KMS-11 (cell line): ENCODE results near the gene PRDX5.
A peak's percentile ranks its signal among the peaks of the same experiment; 100 is the strongest.

Experiments
- H2AFZ ChIP-seq: fragments of 200-600 bp; sonication (generic); 2 replicates; pipeline ENCODE4 v1.6.1; 2016; ENCODE audit warnings: antibody characterized with exemption, mixed run types, low read depth
- H3K27ac ChIP-seq: fragments of 200-600 bp; sonication (generic); 2 replicates; pipeline ENCODE4 v1.6.1; 2016; ENCODE audit warnings: mild to moderate bottlenecking, mixed run types
- H3K27me3 ChIP-seq: fragments of 200-600 bp; sonication (generic); 2 replicates; pipeline ENCODE4 v1.6.1; 2017; ENCODE audit warnings: mild to moderate bottlenecking, low read depth, mixed run types, moderate library complexity; ENCODE audit not compliant: insufficient read depth
- H3K36me3 ChIP-seq: fragments of 200-600 bp; sonication (generic); 2 replicates; pipeline ENCODE4 v1.6.1; 2017; ENCODE audit warnings: mild to moderate bottlenecking, mixed run types; ENCODE audit not compliant: insufficient read depth
- H3K4me1 ChIP-seq: fragments of 200-600 bp; sonication (generic); 2 replicates; pipeline ENCODE4 v1.6.1; 2016; ENCODE audit warnings: mild to moderate bottlenecking, low read depth, mixed run types; ENCODE audit not compliant: poor library complexity, severe bottlenecking
- H3K4me2 ChIP-seq: fragments of 200-600 bp; sonication (generic); 2 replicates; pipeline ENCODE4 v1.7.0; 2016; ENCODE audit warnings: mild to moderate bottlenecking, mixed run types
- H3K4me3 ChIP-seq: fragments of 200-600 bp; sonication (generic); IDR thresholded peaks from 2 replicates; pipeline ENCODE4 v1.6.1; 2017; ENCODE audit warnings: low read depth, low read length, mixed read lengths; ENCODE audit not compliant: insufficient read depth
- H3K79me2 ChIP-seq: fragments of 200-600 bp; sonication (generic); 2 replicates; pipeline ENCODE4 v1.6.1; 2016; ENCODE audit warnings: low read depth, mixed run types; ENCODE audit not compliant: insufficient read depth
- H3K9ac ChIP-seq: fragments of 200-600 bp; sonication (generic); 2 replicates; pipeline ENCODE4 v1.6.1; 2016; ENCODE audit warnings: mild to moderate bottlenecking, mixed run types
- H4K20me1 ChIP-seq: fragments of 200-600 bp; sonication (generic); 2 replicates; pipeline ENCODE4 v1.6.1; 2016; ENCODE audit warnings: mild to moderate bottlenecking, mixed run types; ENCODE audit not compliant: insufficient read depth
- TF ChIP-seq, protein P1 (sequence below): fragments of 200-600 bp; sonication (generic); conservative IDR thresholded peaks from 2 replicates; pipeline ENCODE4 v1.6.1; 2017; ENCODE audit warnings: low read depth, mild to moderate bottlenecking, antibody characterized with exemption, low read length, moderate library complexity, mixed read lengths

The PRDX5 gene

DNA sequence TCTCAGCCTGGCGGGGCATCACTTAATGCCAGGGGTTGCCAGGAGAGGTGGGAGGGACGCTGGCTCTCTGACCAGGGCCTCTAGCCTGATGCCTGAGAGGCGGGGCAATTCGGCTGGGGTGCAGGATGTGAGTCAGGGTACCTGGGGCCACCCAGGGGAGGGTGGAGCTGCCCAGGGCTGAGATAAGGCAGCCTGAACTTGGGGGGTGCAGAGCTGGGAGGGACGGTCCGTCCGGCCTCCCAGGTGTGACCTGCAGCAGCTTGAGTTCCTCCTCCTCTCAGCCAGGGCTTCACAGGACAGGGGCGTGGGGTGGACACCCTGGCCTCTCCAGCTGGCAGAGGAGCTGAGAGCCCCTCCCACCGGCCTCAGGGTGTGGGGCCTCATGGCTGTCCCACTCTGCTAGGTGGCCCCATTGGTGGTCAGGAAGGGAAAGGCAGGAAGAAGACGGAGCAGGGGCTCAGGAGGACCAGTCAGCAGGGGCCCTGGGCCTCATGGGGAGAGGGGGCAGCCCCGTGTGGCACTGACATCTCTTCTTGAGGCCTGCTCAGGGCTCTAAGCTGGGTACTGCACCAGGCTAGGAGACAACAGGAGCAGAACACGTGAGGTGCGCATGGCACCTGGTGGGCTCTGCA, 40.1 kb downstream of the PRDX5 start:
- Histone ChIP-seq H3K4me2 (peak overlapping the region; percentile 92; the same call in 1 of the 2 replicates), H3K4me3 (no peak overlapping the region), H3K9ac (peak overlapping the region; percentile 74; the same call in 1 of the 2 replicates), H3K79me2 (no peaks in the 10 kb centered on the region), H4K20me1 (no peaks in the 10 kb centered on the region), H3K36me3 (peaks cover 5% of the 10 kb centered on the region; the same call in 1 of the 2 replicates), H2AFZ (no peak overlapping the region), H3K27me3 (no peaks in the 10 kb centered on the region), H3K27ac (no peak overlapping the region), H3K4me1 (peaks cover 38% of the 10 kb centered on the region)
- TF ChIP-seq, protein P1, sequence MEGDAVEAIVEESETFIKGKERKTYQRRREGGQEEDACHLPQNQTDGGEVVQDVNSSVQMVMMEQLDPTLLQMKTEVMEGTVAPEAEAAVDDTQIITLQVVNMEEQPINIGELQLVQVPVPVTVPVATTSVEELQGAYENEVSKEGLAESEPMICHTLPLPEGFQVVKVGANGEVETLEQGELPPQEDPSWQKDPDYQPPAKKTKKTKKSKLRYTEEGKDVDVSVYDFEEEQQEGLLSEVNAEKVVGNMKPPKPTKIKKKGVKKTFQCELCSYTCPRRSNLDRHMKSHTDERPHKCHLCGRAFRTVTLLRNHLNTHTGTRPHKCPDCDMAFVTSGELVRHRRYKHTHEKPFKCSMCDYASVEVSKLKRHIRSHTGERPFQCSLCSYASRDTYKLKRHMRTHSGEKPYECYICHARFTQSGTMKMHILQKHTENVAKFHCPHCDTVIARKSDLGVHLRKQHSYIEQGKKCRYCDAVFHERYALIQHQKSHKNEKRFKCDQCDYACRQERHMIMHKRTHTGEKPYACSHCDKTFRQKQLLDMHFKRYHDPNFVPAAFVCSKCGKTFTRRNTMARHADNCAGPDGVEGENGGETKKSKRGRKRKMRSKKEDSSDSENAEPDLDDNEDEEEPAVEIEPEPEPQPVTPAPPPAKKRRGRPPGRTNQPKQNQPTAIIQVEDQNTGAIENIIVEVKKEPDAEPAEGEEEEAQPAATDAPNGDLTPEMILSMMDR, result no peak

DNA sequence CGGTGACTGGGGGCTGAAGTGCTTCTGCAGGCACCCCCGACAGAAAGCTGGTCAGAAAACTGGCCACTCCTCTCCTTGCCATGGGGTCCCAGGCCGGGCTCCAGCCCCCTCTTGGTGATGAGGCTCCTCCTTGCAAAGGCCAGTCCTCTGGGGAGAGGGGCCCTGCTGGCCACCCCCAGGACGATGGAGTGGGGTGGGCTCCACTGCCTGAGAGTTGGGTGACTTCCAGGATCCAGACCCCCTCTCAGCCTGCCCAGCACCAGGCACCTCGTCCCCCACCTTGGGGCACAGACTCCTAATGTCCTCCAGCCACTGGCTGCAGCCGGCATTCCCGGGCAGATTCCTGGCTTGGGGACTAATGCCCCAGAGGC, 40.6 kb downstream of the PRDX5 start:
- peaks cover 38% of the 10 kb centered on the region for H3K4me1 ChIP-seq

DNA sequence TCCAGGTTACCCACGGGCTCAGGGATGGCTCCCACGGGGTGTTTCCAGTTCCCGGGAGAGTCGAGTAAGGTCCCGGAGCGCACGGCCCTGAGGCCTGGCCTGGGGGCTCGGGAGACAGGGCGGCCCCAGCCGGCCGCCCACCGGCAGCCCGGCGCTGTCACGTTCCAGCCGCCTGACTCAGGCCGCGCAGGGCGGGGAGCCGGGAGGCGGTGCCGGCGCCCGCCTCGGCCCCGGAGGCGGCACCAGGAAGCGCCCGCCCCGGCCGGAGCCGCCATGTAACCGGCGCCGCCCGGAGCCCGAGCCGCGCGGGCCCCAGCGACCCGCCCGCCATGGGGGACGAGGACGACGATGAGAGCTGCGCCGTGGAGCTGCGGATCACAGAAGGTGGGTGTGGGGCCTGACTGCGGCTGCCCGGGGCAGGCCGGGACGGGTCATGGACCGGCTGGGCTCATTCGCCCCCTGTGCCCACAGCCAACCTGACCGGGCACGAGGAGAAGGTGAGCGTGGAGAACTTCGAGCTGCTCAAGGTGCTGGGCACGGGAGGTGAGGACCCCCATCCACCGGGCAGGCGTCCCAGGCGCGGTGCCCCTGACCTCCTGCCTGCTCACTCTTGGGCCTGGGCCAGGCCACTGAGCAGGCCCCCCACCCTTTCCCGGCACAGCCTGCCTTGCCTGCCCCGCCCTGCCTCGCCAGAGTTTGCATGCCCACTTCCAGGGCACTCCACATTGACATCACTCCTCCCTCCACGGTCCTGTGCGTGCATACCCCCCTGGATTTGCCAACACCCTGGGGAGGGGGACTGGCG, 41.2 kb downstream of the PRDX5 start, which contains the start of gene RPS6KA4:
Gene RPS6KA4 (plus strand): TSS at position 256 of the 805 bp plus-strand sequence. CDS start 74 bp downstream, at position 330.
- TF ChIP-seq, protein P1, result no peak
- peaks cover 38% of the 10 kb centered on the region for H3K4me1 ChIP-seq
- H2AFZ ChIP-seq, result peak within 1 kb of the TSS; percentile 87
- peak within 1 kb of the TSS; percentile 74; the same call in 1 of the 2 replicates for H3K9ac ChIP-seq
- peaks cover 5% of the 10 kb centered on the region; the same call in 1 of the 2 replicates for H3K36me3 ChIP-seq
- H3K4me2 ChIP-seq, result peak within 1 kb of the TSS; percentile 93
- no peaks in the 10 kb centered on the region for H3K27me3 ChIP-seq
- H4K20me1 ChIP-seq, result no peaks in the 10 kb centered on the region
- H3K4me3 ChIP-seq, result no peak within 1 kb of the TSS
- H3K79me2 ChIP-seq, result no peaks in the 10 kb centered on the region
- no peak within 1 kb of the TSS for H3K27ac ChIP-seq

More for the DNA sequence above, 40.6 kb downstream of the PRDX5 start:
- no peaks in the 10 kb centered on the region for H4K20me1 ChIP-seq
- H2AFZ ChIP-seq, result peak overlapping the region; percentile 87; the same call in 1 of the 2 replicates
- H3K4me2 ChIP-seq, result peak overlapping the region; percentile 92
- peaks cover 5% of the 10 kb centered on the region; the same call in 1 of the 2 replicates for H3K36me3 ChIP-seq
- H3K27ac ChIP-seq, result no peak overlapping the region
- H3K9ac ChIP-seq, result peak overlapping the region; percentile 74; the same call in 1 of the 2 replicates
- H3K4me3 ChIP-seq, result no peak overlapping the region
- no peaks in the 10 kb centered on the region for H3K79me2 ChIP-seq
- no peaks in the 10 kb centered on the region for H3K27me3 ChIP-seq
- TF ChIP-seq, protein P1, result no peak

DNA sequence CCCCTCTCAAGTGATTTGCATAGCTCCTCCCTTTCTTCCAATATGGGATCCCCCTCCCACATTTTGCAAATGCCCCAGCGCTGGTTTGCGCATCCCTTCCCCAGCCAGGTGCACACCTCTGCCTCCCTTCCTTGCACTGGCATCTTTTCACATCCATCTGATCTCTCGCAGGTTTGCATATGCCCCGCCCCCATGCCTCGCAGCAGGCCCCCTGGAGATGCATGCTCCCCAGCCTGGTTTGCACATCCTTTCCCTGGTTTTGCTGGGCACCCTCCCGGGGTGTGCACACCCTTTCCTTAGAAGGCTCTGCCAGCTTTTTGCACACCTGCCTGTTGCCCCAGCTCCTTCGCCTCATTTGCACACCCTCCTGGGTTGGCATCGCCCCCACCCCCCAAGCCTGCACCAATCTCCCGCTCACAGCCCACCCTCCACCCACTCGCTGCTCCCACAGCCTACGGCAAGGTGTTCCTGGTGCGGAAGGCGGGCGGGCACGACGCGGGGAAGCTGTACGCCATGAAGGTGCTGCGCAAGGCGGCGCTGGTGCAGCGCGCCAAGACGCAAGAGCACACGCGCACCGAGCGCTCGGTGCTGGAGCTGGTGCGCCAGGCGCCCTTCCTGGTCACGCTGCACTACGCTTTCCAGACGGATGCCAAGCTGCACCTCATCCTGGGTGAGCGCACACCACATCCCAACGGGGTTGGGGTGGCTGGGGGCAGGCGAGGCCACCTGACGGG, 42.0 kb downstream of the PRDX5 start:
- H3K79me2 ChIP-seq, result no peaks in the 10 kb centered on the region
- H3K9ac ChIP-seq, result peak overlapping the region; percentile 74; the same call in 1 of the 2 replicates

More for the DNA sequence above, 42.0 kb downstream of the PRDX5 start:
- Histone ChIP-seq H3K4me2 (peak overlapping the region; percentile 93), H3K27ac (no peak overlapping the region), H4K20me1 (no peaks in the 10 kb centered on the region), H3K4me1 (peaks cover 38% of the 10 kb centered on the region), H3K27me3 (no peaks in the 10 kb centered on the region), H3K4me3 (no peak overlapping the region), H2AFZ (peak overlapping the region; percentile 87), H3K36me3 (peaks cover 5% of the 10 kb centered on the region; the same call in 1 of the 2 replicates)
- TF ChIP-seq, protein P1, result no peak
